ENCODE data around the gene FIBCD1. TPM values are rescaled to one million over a fixed set of nuclear protein-coding genes. Genes with fewer than 3 reads are reported as not detected.
A peak's percentile ranks its signal among the peaks of the same experiment; 100 is the strongest.

FIBCD1 gene
- total and polyA plus RNA-seq, 2 of the 8 experiments (the other 6 are each of a cell fraction or from before 2014, with no cell fraction given), result 6.1 to 8.8 TPM

- Histone ChIP-seq H2BK120ac (replicated peaks; ENCODE audit: low read depth, low read length) (no peak overlapping the region), H3K4me2 (ENCODE audit: insufficient read depth in 1 of 2, low read depth in 2 of 2, low read length in 2 of 2) (no peak overlapping the region), H3K4me1 (replicated peaks in 1 of 4; ENCODE audit: control insufficient read depth in 3 of 4, insufficient read depth in 4 of 4, low read length in 3 of 4) (no peaks in the 10 kb centered on the region), H4K91ac (replicated peaks; ENCODE audit: insufficient read length, low read length) (no peak overlapping the region), H3K18ac (ENCODE audit: extremely low read depth, low read length) (no peak overlapping the region), H2BK12ac (ENCODE audit: low read depth, low read length) (no peak overlapping the region), H3K9me3 (ENCODE audit: insufficient read depth in 2 of 2, low read depth in 1 of 2, low read length in 1 of 2) (peaks cover 0 to 4% of the 10 kb centered on the region in 2 experiments; a peak in 1 of 4 replicates), H3K27me3 (replicated peaks in 1 of 4; ENCODE audit: control insufficient read depth in 3 of 4, extremely low read depth in 1 of 4, insufficient read depth in 3 of 4, low read length in 3 of 4) (no peaks in the 10 kb centered on the region), H3K27ac (ENCODE audit: low read depth, low read length) (no peak overlapping the region), H2BK20ac (ENCODE audit: low read length) (no peak overlapping the region), H4K20me1 (replicated peaks in 1 of 2; ENCODE audit: control insufficient read depth in 1 of 2, insufficient read depth in 2 of 2, low read length in 2 of 2) (no peaks in the 10 kb centered on the region), H3K9ac (replicated peaks in 1 of 4; ENCODE audit: extremely low read depth in 1 of 4, low read depth in 3 of 4, low read length in 3 of 4) (no peak overlapping the region), H3K36me3 (ENCODE audit: control insufficient read depth in 2 of 4, insufficient read depth in 4 of 4, low read length in 3 of 4) (no peaks in the 10 kb centered on the region), H2BK15ac (ENCODE audit: low read length) (0 out of 2 replicates have a peak overlapping the region, but pooled peaks have one; percentile 61), H3K4me3 (ENCODE audit: extremely low read depth in 1 of 4, insufficient read depth in 2 of 4, low read depth in 3 of 4, low read length in 4 of 4) (no peak overlapping the region), H4K8ac (ENCODE audit: extremely low read depth, insufficient read depth, low read length) (peak overlapping the region; percentile 43; the same call in 1 of the 2 replicates), H4K5ac (ENCODE audit: insufficient read length, low read depth, low read length) (no peak overlapping the region), H3K14ac (ENCODE audit: insufficient read length) (no peak overlapping the region), H3K23ac (ENCODE audit: insufficient read length) (no peak overlapping the region), H3K56ac (replicated peaks; ENCODE audit: insufficient read length, low read depth, low read length) (no peak overlapping the region), H3K79me2 (ENCODE audit: control insufficient read depth in 1 of 2, insufficient read depth in 2 of 2, low read length in 2 of 2) (no peaks in the 10 kb centered on the region), H2AK5ac (ENCODE audit: low read depth, low read length) (no peak overlapping the region), H2AFZ (ENCODE audit: low read length) (no peak overlapping the region), H3K4ac (replicated peaks; ENCODE audit: insufficient read length, low read depth, low read length) (no peak overlapping the region), H3K79me1 (ENCODE audit: low read depth, low read length) (no peaks in the 10 kb centered on the region), H2BK5ac (ENCODE audit: low read depth, low read length) (no peak overlapping the region), H3K23me2 (ENCODE audit: low read depth, low read length) (peaks cover 6% of the 10 kb centered on the region; the same call in 1 of the 2 replicates)
- ChIA-PET CTCF (ENCODE audit: partially characterized antibody) (interaction anchor here (0.9 to 1.8 kb wide), 7 partner anchors 10 to 95 kb away, joined by 3 to 7 read pairs (median 3); no protein-coding TSS in a partner anchor), POLR2A (ENCODE audit: partially characterized antibody) (interaction anchor here (2.3 kb wide), 1 partner anchor 11 kb away, joined by 4 read pairs; no protein-coding TSS in a partner anchor)
- no peak for FAIRE-seq
- DNase-seq (ENCODE audit: low read depth in 1 of 2, low spot score in 2 of 2), result no peak
- WGBS, 2 experiments (ENCODE audit: extremely low coverage in 1 of 2, insufficient coverage in 1 of 2, insufficient read length in 1 of 2, insufficient replicate concordance in 2 of 2, low coverage in 1 of 2, low lambda C conversion rate in 2 of 2, missing lambda C conversion rate in 1 of 2), result 90% methylated on average over 8 of the region's 8 CpGs; no CpG with 5 or more reads in 1 of the 2 experiments
- TF ChIP-seq CBX5 (IDR thresholded peaks at IDR 0.05; ENCODE audit: low read depth, low read length), result no peak
- TF ChIP-seq SP4 (IDR thresholded peaks at IDR 0.05; ENCODE audit: low read length), result no peak
- no peak for TF ChIP-seq CEBPB (IDR thresholded peaks at IDR 0.05; ENCODE audit: low read depth, low read length)
- TF ChIP-seq POU5F1 (IDR thresholded peaks at IDR 0.05; ENCODE audit: low read depth, low read length), result no peak
- TF ChIP-seq JUN (IDR thresholded peaks at IDR 0.05; ENCODE audit: low read depth, low read length), result no peak
- no peak for TF ChIP-seq EZH2 (IDR thresholded peaks at IDR 0.05; ENCODE audit: low read depth, low read length, severe bottlenecking)
- TF ChIP-seq KDM4A (IDR thresholded peaks at IDR 0.05; ENCODE audit: low read depth, low read length, severe bottlenecking), result no peak
- TF ChIP-seq ZNF274 (IDR thresholded peaks at IDR 0.05; ENCODE audit: borderline replicate concordance, extremely low read depth, low read length), result no peak
- no peak for TF ChIP-seq TBP (IDR thresholded peaks at IDR 0.05; ENCODE audit: low read depth, low read length)
- TF ChIP-seq MAFK (IDR thresholded peaks at IDR 0.05; ENCODE audit: low read depth, low read length), result no peak
Observed at GRCh38 chr9:130961511-130962300, 22.7 kb upstream of the FIBCD1 start.
